Stomach (tissue), 4 donors: ENCODE measurements around the gene PRKCSH.

Experiments used
- CTCF ChIP-seq, 7 experiments: fragments of 450-650 bp in 4 of 7; fragments of 200-600 bp in 3 of 7; sonication (generic) in 3 of 7; IDR thresholded peaks; one replicate each; pipeline ENCODE4 v1.5.1; 2016 to 2019; ENCODE audit warnings: antibody characterized with exemption in 7 of 7, control low read depth in 2 of 7, mild to moderate bottlenecking in 1 of 7
- EP300 ChIP-seq: sonication (generic); formaldehyde crosslinking; IDR thresholded peaks from one replicate; pipeline ENCODE4 v1.6.1; 2017; ENCODE audit warnings: antibody characterized with exemption
- POLR2A ChIP-seq, 4 donors: fragments of 450-650 bp; IDR thresholded peaks; one replicate each; pipeline ENCODE4 v1.6.1; 2016; ENCODE audit warnings: antibody characterized with exemption in 4 of 4, control low read depth in 2 of 4, mild to moderate bottlenecking in 1 of 4, moderate library complexity in 1 of 4
- POLR2AphosphoS5 ChIP-seq, 3 donors: sonication (generic); formaldehyde crosslinking; IDR thresholded peaks; one replicate each; pipeline ENCODE4 v1.6.1; 2016; ENCODE audit warnings: antibody characterized with exemption in 3 of 3

GRCh38 chr19:11446652-11447301 is 11.3 kb downstream of the PRKCSH start:
- TF ChIP-seq CTCF (IDR thresholded peaks at IDR 0.05), result peak in 5 of 7 experiments; percentile 69 to 94 (median 83)
- no peak for TF ChIP-seq POLR2AphosphoS5 (IDR thresholded peaks at IDR 0.05)
- no peak for TF ChIP-seq EP300
- TF ChIP-seq POLR2A (IDR thresholded peaks at IDR 0.05), result no peak
